ENCODE results near the gene EPN2. TPM values are rescaled to one million over a fixed set of nuclear protein-coding genes. Genes with fewer than 3 reads are reported as not detected.
A peak's percentile ranks its signal among the peaks of the same experiment; 100 is the strongest.

EPN2 gene
- total RNA-seq, 1 experiment from 2014 or later, result 57.8 TPM

GRCh38 chr17:19264268-19264667 is 27.1 kb downstream of the EPN2 start:
- Histone ChIP-seq H3K14ac (ENCODE audit: insufficient read depth, low read length) (no peak overlapping the region), H3K27ac (ENCODE audit: insufficient read length, low read depth, low read length) (no peak overlapping the region), H4K91ac (ENCODE audit: insufficient read length, low read depth, low read length) (no peak overlapping the region), H3K4ac (ENCODE audit: low read depth, low read length) (no peak overlapping the region), H2BK20ac (ENCODE audit: low read depth, low read length, poor library complexity, severe bottlenecking) (no peak overlapping the region), H3K56ac (ENCODE audit: insufficient read length, low read depth, low read length) (no peak overlapping the region), H4K5ac (ENCODE audit: insufficient read length, low read depth, low read length) (no peak overlapping the region), H2AK5ac (ENCODE audit: insufficient read length, low read length) (no peak overlapping the region), H4K20me1 (ENCODE audit: control insufficient read depth, insufficient read depth, insufficient read length) (peaks cover 2% of the 10 kb centered on the region), H3K23me2 (ENCODE audit: insufficient read length, low read depth, low read length, poor library complexity, severe bottlenecking) (no peaks in the 10 kb centered on the region), H2AFZ (ENCODE audit: low read length) (no peak overlapping the region), H3K79me2 (ENCODE audit: insufficient read depth, low read length) (peaks cover 6% of the 10 kb centered on the region; the same call in 1 of the 2 replicates), H3K18ac (ENCODE audit: insufficient read length, low read depth, low read length) (no peak overlapping the region), H2BK120ac (ENCODE audit: low read depth, low read length, poor library complexity, severe bottlenecking) (no peak overlapping the region), H2BK12ac (ENCODE audit: insufficient read length, low read depth, low read length) (no peak overlapping the region), H3K9me3 (ENCODE audit: control insufficient read depth, low read depth, low read length) (no peaks in the 10 kb centered on the region), H2BK15ac (ENCODE audit: low read depth, low read length) (no peak overlapping the region), H3T11ph (ENCODE audit: low read length) (no peak overlapping the region), H4K8ac (replicated peaks; ENCODE audit: insufficient read length, low read depth, low read length) (no peak overlapping the region), H3K4me2 (ENCODE audit: insufficient read depth, insufficient read length, low read length) (no peak overlapping the region), H3K23ac (ENCODE audit: insufficient read length, low read depth, low read length) (no peak overlapping the region), H3K9ac (ENCODE audit: extremely low read depth, insufficient read length, low read length) (no peak overlapping the region), H3K79me1 (ENCODE audit: insufficient read depth, low read depth, low read length, poor library complexity, severe bottlenecking) (peaks cover 3% of the 10 kb centered on the region), H2BK5ac (ENCODE audit: insufficient read length, low read length) (no peak overlapping the region), H3K4me1 (ENCODE audit: insufficient read depth, low read length) (peaks cover 7% of the 10 kb centered on the region; the same call in 1 of the 2 replicates), H3K27me3 (ENCODE audit: insufficient read depth, low read length) (no peaks in the 10 kb centered on the region)
- Mint-ChIP-seq H3K4me3 (no peak overlapping the region), H3K4me1 (peaks cover 25 to 34% of the 10 kb centered on the region in 2 experiments), H3K27ac (peak overlapping the region in 2 of 3 experiments; percentile 18 to 21; a peak in 4 of 7 replicates), H3K36me3 (ENCODE audit: insufficient read depth in 1 of 3, low read depth in 3 of 3) (peaks cover 0 to 3% (median 0%) of the 10 kb centered on the region in 3 experiments; a peak in 2 of 7 replicates), H3K27me3 (ENCODE audit: low read depth) (no peaks in the 10 kb centered on the region), H3K9me3 (no peaks in the 10 kb centered on the region; a peak in 1 of 5 replicates)
- no peak for DNase-seq
- WGBS (ENCODE audit: extremely low coverage, insufficient read length, low lambda C conversion rate), result no CpG with 5 or more reads among the region's 3 CpGs
- TF ChIP-seq CTCF (conservative IDR thresholded peaks at IDR 0.05), result no peak

Data from H9 (cell line).